ENCODE data around the gene SLIT1.

The SLIT1 gene

GRCh38 chr10:97131181-97131628 is 54.6 kb downstream of the SLIT1 start:
- Histone ChIP-seq H3K9me3 (ENCODE audit: control insufficient read depth, low read length) (no peaks in the 10 kb centered on the region), H3K4me3 (ENCODE audit: low read length) (no peak overlapping the region), H3K9ac (ENCODE audit: low read length) (no peak overlapping the region), H3K27me3 (ENCODE audit: control insufficient read depth, insufficient read depth, low read length) (no peaks in the 10 kb centered on the region), H3K36me3 (ENCODE audit: control insufficient read depth, insufficient read depth, low read length) (no peaks in the 10 kb centered on the region), H3K4me1 (ENCODE audit: control insufficient read depth, insufficient read depth, low read length) (no peaks in the 10 kb centered on the region)

- Histone ChIP-seq H3K27me3 (ENCODE audit: control insufficient read depth, insufficient read depth, low read length) (no peaks in the 10 kb centered on the region), H3K9ac (ENCODE audit: low read length) (no peak overlapping the region), H3K36me3 (ENCODE audit: control insufficient read depth, insufficient read depth, low read length) (no peaks in the 10 kb centered on the region), H3K4me3 (ENCODE audit: low read length) (no peak overlapping the region), H3K4me1 (ENCODE audit: control insufficient read depth, insufficient read depth, low read length) (no peaks in the 10 kb centered on the region), H3K9me3 (ENCODE audit: control insufficient read depth, low read length) (no peaks in the 10 kb centered on the region)
These were observed 56.1 kb downstream of the SLIT1 start for GRCh38 chr10:97129666-97130065.

- H3K27me3 ChIP-seq (ENCODE audit: control insufficient read depth, insufficient read depth, low read length) = no peaks in the 10 kb centered on the region
- no peak overlapping the region for H3K9ac ChIP-seq (ENCODE audit: low read length)
- no peaks in the 10 kb centered on the region for H3K36me3 ChIP-seq (ENCODE audit: control insufficient read depth, insufficient read depth, low read length)
- H3K4me3 ChIP-seq (ENCODE audit: low read length) = no peak overlapping the region
- H3K4me1 ChIP-seq (ENCODE audit: control insufficient read depth, insufficient read depth, low read length) = no peaks in the 10 kb centered on the region
- H3K9me3 ChIP-seq (ENCODE audit: control insufficient read depth, low read length) = no peaks in the 10 kb centered on the region
These were observed 57.1 kb downstream of the SLIT1 start for GRCh38 chr10:97128516-97129154.

GRCh38 chr10:97128039-97128492 is 57.7 kb downstream of the SLIT1 start:
- Histone ChIP-seq H3K9me3 (ENCODE audit: control insufficient read depth, low read length) (no peaks in the 10 kb centered on the region), H3K4me3 (ENCODE audit: low read length) (no peak overlapping the region), H3K36me3 (ENCODE audit: control insufficient read depth, insufficient read depth, low read length) (no peaks in the 10 kb centered on the region), H3K4me1 (ENCODE audit: control insufficient read depth, insufficient read depth, low read length) (no peaks in the 10 kb centered on the region), H3K9ac (ENCODE audit: low read length) (no peak overlapping the region), H3K27me3 (ENCODE audit: control insufficient read depth, insufficient read depth, low read length) (no peaks in the 10 kb centered on the region)

GRCh38 chr10:97127509-97127908 is 58.2 kb downstream of the SLIT1 start:
- no peaks in the 10 kb centered on the region for H3K9me3 ChIP-seq (ENCODE audit: control insufficient read depth, low read length)
- H3K9ac ChIP-seq (ENCODE audit: low read length) = no peak overlapping the region
- no peak overlapping the region for H3K4me3 ChIP-seq (ENCODE audit: low read length)
- no peaks in the 10 kb centered on the region for H3K27me3 ChIP-seq (ENCODE audit: control insufficient read depth, insufficient read depth, low read length)
- no peaks in the 10 kb centered on the region for H3K36me3 ChIP-seq (ENCODE audit: control insufficient read depth, insufficient read depth, low read length)
- H3K4me1 ChIP-seq (ENCODE audit: control insufficient read depth, insufficient read depth, low read length) = no peaks in the 10 kb centered on the region

- no peaks in the 10 kb centered on the region for H3K4me1 ChIP-seq (ENCODE audit: control insufficient read depth, insufficient read depth, low read length)
- H3K27me3 ChIP-seq (ENCODE audit: control insufficient read depth, insufficient read depth, low read length) = peaks cover 4% of the 10 kb centered on the region
- no peak overlapping the region for H3K9ac ChIP-seq (ENCODE audit: low read length)
- no peak overlapping the region for H3K4me3 ChIP-seq (ENCODE audit: low read length)
- no peaks in the 10 kb centered on the region for H3K36me3 ChIP-seq (ENCODE audit: control insufficient read depth, insufficient read depth, low read length)
- H3K9me3 ChIP-seq (ENCODE audit: control insufficient read depth, low read length) = no peaks in the 10 kb centered on the region
These were observed 61.5 kb downstream of the SLIT1 start for GRCh38 chr10:97124211-97124610.

- Histone ChIP-seq H3K9ac (ENCODE audit: low read length) (no peak overlapping the region), H3K27me3 (ENCODE audit: control insufficient read depth, insufficient read depth, low read length) (peaks cover 4% of the 10 kb centered on the region), H3K9me3 (ENCODE audit: control insufficient read depth, low read length) (no peaks in the 10 kb centered on the region), H3K4me3 (ENCODE audit: low read length) (no peak overlapping the region), H3K4me1 (ENCODE audit: control insufficient read depth, insufficient read depth, low read length) (no peaks in the 10 kb centered on the region), H3K36me3 (ENCODE audit: control insufficient read depth, insufficient read depth, low read length) (no peaks in the 10 kb centered on the region)
These were observed 62.0 kb downstream of the SLIT1 start for GRCh38 chr10:97123765-97124164.

GRCh38 chr10:97121041-97121440 is 64.7 kb downstream of the SLIT1 start:
- Histone ChIP-seq H3K9ac (ENCODE audit: low read length) (no peak overlapping the region), H3K4me1 (ENCODE audit: control insufficient read depth, insufficient read depth, low read length) (no peaks in the 10 kb centered on the region), H3K36me3 (ENCODE audit: control insufficient read depth, insufficient read depth, low read length) (no peaks in the 10 kb centered on the region), H3K27me3 (ENCODE audit: control insufficient read depth, insufficient read depth, low read length) (peaks cover 4% of the 10 kb centered on the region), H3K4me3 (ENCODE audit: low read length) (no peak overlapping the region), H3K9me3 (ENCODE audit: control insufficient read depth, low read length) (no peaks in the 10 kb centered on the region)

- Histone ChIP-seq H3K4me1 (ENCODE audit: control insufficient read depth, insufficient read depth, low read length) (no peaks in the 10 kb centered on the region), H3K27me3 (ENCODE audit: control insufficient read depth, insufficient read depth, low read length) (peaks cover 4% of the 10 kb centered on the region), H3K9ac (ENCODE audit: low read length) (no peak overlapping the region), H3K9me3 (ENCODE audit: control insufficient read depth, low read length) (no peaks in the 10 kb centered on the region), H3K4me3 (ENCODE audit: low read length) (no peak overlapping the region), H3K36me3 (ENCODE audit: control insufficient read depth, insufficient read depth, low read length) (no peaks in the 10 kb centered on the region)
These were observed 65.4 kb downstream of the SLIT1 start for GRCh38 chr10:97120370-97120769.

GRCh38 chr10:97119058-97119745 is 66.6 kb downstream of the SLIT1 start:
- Histone ChIP-seq H3K9ac (ENCODE audit: low read length) (no peak overlapping the region), H3K4me3 (ENCODE audit: low read length) (no peak overlapping the region), H3K4me1 (ENCODE audit: control insufficient read depth, insufficient read depth, low read length) (no peaks in the 10 kb centered on the region), H3K36me3 (ENCODE audit: control insufficient read depth, insufficient read depth, low read length) (no peaks in the 10 kb centered on the region), H3K9me3 (ENCODE audit: control insufficient read depth, low read length) (no peaks in the 10 kb centered on the region), H3K27me3 (ENCODE audit: control insufficient read depth, insufficient read depth, low read length) (peaks cover 4% of the 10 kb centered on the region)

GRCh38 chr10:97117372-97117771 is 68.4 kb downstream of the SLIT1 start:
- H3K27me3 ChIP-seq (ENCODE audit: control insufficient read depth, insufficient read depth, low read length) = peaks cover 4% of the 10 kb centered on the region
- no peak overlapping the region for H3K4me3 ChIP-seq (ENCODE audit: low read length)
- no peaks in the 10 kb centered on the region for H3K4me1 ChIP-seq (ENCODE audit: control insufficient read depth, insufficient read depth, low read length)
- H3K9ac ChIP-seq (ENCODE audit: low read length) = no peak overlapping the region
- H3K9me3 ChIP-seq (ENCODE audit: control insufficient read depth, low read length) = no peaks in the 10 kb centered on the region
- H3K36me3 ChIP-seq (ENCODE audit: control insufficient read depth, insufficient read depth, low read length) = no peaks in the 10 kb centered on the region

GRCh38 chr10:97116462-97117162 is 69.1 kb downstream of the SLIT1 start:
- no peaks in the 10 kb centered on the region for H3K36me3 ChIP-seq (ENCODE audit: control insufficient read depth, insufficient read depth, low read length)
- H3K4me1 ChIP-seq (ENCODE audit: control insufficient read depth, insufficient read depth, low read length) = no peaks in the 10 kb centered on the region
- H3K9me3 ChIP-seq (ENCODE audit: control insufficient read depth, low read length) = no peaks in the 10 kb centered on the region
- no peak overlapping the region for H3K9ac ChIP-seq (ENCODE audit: low read length)
- H3K4me3 ChIP-seq (ENCODE audit: low read length) = no peak overlapping the region
- peaks cover 4% of the 10 kb centered on the region for H3K27me3 ChIP-seq (ENCODE audit: control insufficient read depth, insufficient read depth, low read length)
